ENCODE measurements around the gene REXO4. TPM values are rescaled to one million over a fixed set of nuclear protein-coding genes. Genes with fewer than 3 reads are reported as not detected.

REXO4 gene
- total and polyA plus RNA-seq, 2 of the 13 experiments (the other 11 are each of a cell fraction or from before 2014, with no cell fraction given) = 18.5 to 30.4 TPM

- H3K4me1 ChIP-seq (ENCODE audit: insufficient read depth, low read length) = peaks cover 51% of the 10 kb centered on the region
- H2AFZ ChIP-seq (ENCODE audit: low read length) = no peak overlapping the region
- DNase-seq (ENCODE audit: low spot score) = no peak
- no peaks in the 10 kb centered on the region; a peak in 1 of 5 replicates for H3K27me3 ChIP-seq (ENCODE audit: control insufficient read depth in 1 of 2, insufficient read depth in 2 of 2, low read length in 2 of 2)
- intact Hi-C loops (cut with micrococcal nuclease; ENCODE audit: unreplicated experiment) (loop anchor here (1.0 kb wide), 1 partner anchor 44 kb away; no protein-coding TSS in a partner anchor), in situ Hi-C loops (cut with HindIII; ENCODE audit: extremely low pct_ligation_motif_present, low pct_unique_long_range_greater_than_20kb) (no loop called here)
- H3K4me3 ChIP-seq (replicated peaks in 1 of 3; ENCODE audit: insufficient read depth in 1 of 3, low read depth in 2 of 3, low read length in 3 of 3) = no peak overlapping the region
- ChIA-PET POLR2A (interaction anchor here (0.9 to 2.2 kb wide), 4 partner anchors 11 to 34 kb away, joined by 3 to 6 read pairs (median 4); partner anchors contain the start of genes MED22 and RPL7A), CTCF (ENCODE audit: low intra/inter-chr PET ratio, low total read pairs) (interaction anchor here (0.8 to 1.9 kb wide), 2 partner anchors 34 to 61 kb away, joined by 3 to 6 read pairs; partner anchors contain the start of gene ADAMTS13)
- H3K79me2 ChIP-seq (ENCODE audit: insufficient read depth, low read length) = peaks cover 15% of the 10 kb centered on the region
- peak; percentile 5 for ATAC-seq
- H3K9ac ChIP-seq (ENCODE audit: insufficient read depth, low read depth, low read length) = no peak overlapping the region
- H3K27ac ChIP-seq (ENCODE audit: extremely low read length, insufficient read depth, low read length) = peak overlapping the region; percentile 50
- H3K4me2 ChIP-seq (ENCODE audit: low read depth, low read length) = no peak overlapping the region
- no peaks in the 10 kb centered on the region for H3K9me3 ChIP-seq (ENCODE audit: low read length)
- peaks cover 44% of the 10 kb centered on the region for H4K20me1 ChIP-seq (ENCODE audit: insufficient read depth, low read length)
- peaks cover 18 to 68% of the 10 kb centered on the region in 2 experiments; a peak in 4 of 5 replicates for H3K36me3 ChIP-seq (replicated peaks in 1 of 2; ENCODE audit: control insufficient read depth in 1 of 2, insufficient read depth in 2 of 2, low read length in 2 of 2)
- FAIRE-seq = peak; percentile 57
- BruUV-seq (replicated peaks) = no TSS peak
- 82% methylated on average over 18 of the region's 21 CpGs for WGBS (ENCODE audit: low lambda C conversion rate)
- TF ChIP-seq AGO2 (optimal IDR thresholded peaks at IDR 0.05; ENCODE audit: low read depth, low read length) (peak; percentile 66), ZSCAN25 (CRISPR knock-in tag; IDR thresholded peaks at IDR 0.05) (peak; percentile 21; the same call in 1 of the 2 replicates), KDM5B (CRISPR knock-in tag; IDR thresholded peaks at IDR 0.05; ENCODE audit: borderline replicate concordance) (peak; percentile 26; the same call in 1 of the 2 replicates), AFF4 (CRISPR knock-in tag; IDR thresholded peaks at IDR 0.05) (0 out of 2 replicates have a peak, but pooled peaks have one; percentile 37), ZBTB7B (CRISPR knock-in tag; IDR thresholded peaks at IDR 0.05) (0 out of 2 replicates have a peak, but pooled peaks have one; percentile 27), BORCS8-MEF2B (CRISPR knock-in tag; IDR thresholded peaks at IDR 0.05) (0 out of 2 replicates have a peak, but pooled peaks have one; percentile 21), IRX3 (CRISPR knock-in tag; IDR thresholded peaks at IDR 0.05; ENCODE audit: borderline replicate concordance, low read depth) (0 out of 2 replicates have a peak, but pooled peaks have one; percentile 34), GLI4 (CRISPR knock-in tag; IDR thresholded peaks at IDR 0.05; ENCODE audit: borderline replicate concordance) (no peak), SP5 (CRISPR knock-in tag; IDR thresholded peaks at IDR 0.05; ENCODE audit: borderline replicate concordance, low read depth) (peak; percentile 54; the same call in 1 of the 2 replicates), HIC2 (CRISPR knock-in tag; IDR thresholded peaks at IDR 0.05; ENCODE audit: low read depth) (0 out of 2 replicates have a peak, but pooled peaks have one; percentile 28), RFX5 (IDR thresholded peaks at IDR 0.05; ENCODE audit: low read depth, low read length) (no peak), ZNF777 (CRISPR knock-in tag; IDR thresholded peaks at IDR 0.05) (no peak), ZNF572 (CRISPR knock-in tag; IDR thresholded peaks at IDR 0.05) (0 out of 2 replicates have a peak, but pooled peaks have one; percentile 49), RBM22 (optimal IDR thresholded peaks at IDR 0.05; ENCODE audit: low read length) (peak; percentile 84), POLR2G (IDR thresholded peaks at IDR 0.05; ENCODE audit: low read depth, low read length) (peak; percentile 30), HES4 (CRISPR knock-in tag; IDR thresholded peaks at IDR 0.05; ENCODE audit: borderline replicate concordance) (no peak), ZNF331 (CRISPR knock-in tag; IDR thresholded peaks at IDR 0.05) (0 out of 2 replicates have a peak, but pooled peaks have one; percentile 6)
These were observed 57.1 kb downstream of the REXO4 start for GRCh38 chr9:133360400-133361393.
